Panc1 (cell line): ENCODE data around the gene KIAA0586.

Source experiments
- CTCF ChIP-seq: fragments of 450-650 bp; IDR thresholded peaks from 2 replicates; pipeline ENCODE4 v1.5.1; 2017; ENCODE audit warnings: mild to moderate bottlenecking
- POLR2AphosphoS5 ChIP-seq: IDR thresholded peaks from 2 replicates; pipeline ENCODE4 v1.6.1; 2012; ENCODE audit warnings: mild to moderate bottlenecking, low read depth, low read length, moderate library complexity
- SIN3A ChIP-seq: IDR thresholded peaks from 2 replicates; pipeline ENCODE4 v1.6.1; 2012; ENCODE audit warnings: low read depth, mild to moderate bottlenecking, low read length, moderate library complexity, borderline replicate concordance; ENCODE audit not compliant: insufficient read depth
- TCF7L2 ChIP-seq: IDR thresholded peaks from 2 replicates; pipeline ENCODE4 v1.6.1; 2011; ENCODE audit warnings: mild to moderate bottlenecking, low read depth, low read length, inconsistent platforms
- TF ChIP-seq, protein P1 (sequence below), 2 experiments: IDR thresholded peaks; 2 replicates each; pipeline ENCODE4 v1.6.1; 2011 to 2012; ENCODE audit warnings: low read depth in 2 of 2, control low read depth in 1 of 2, low read length in 1 of 2, mild to moderate bottlenecking in 1 of 2, moderate library complexity in 1 of 2; ENCODE audit not compliant: insufficient read depth in 1 of 2

- TF ChIP-seq CTCF, result no peak
- TF ChIP-seq, protein P1, sequence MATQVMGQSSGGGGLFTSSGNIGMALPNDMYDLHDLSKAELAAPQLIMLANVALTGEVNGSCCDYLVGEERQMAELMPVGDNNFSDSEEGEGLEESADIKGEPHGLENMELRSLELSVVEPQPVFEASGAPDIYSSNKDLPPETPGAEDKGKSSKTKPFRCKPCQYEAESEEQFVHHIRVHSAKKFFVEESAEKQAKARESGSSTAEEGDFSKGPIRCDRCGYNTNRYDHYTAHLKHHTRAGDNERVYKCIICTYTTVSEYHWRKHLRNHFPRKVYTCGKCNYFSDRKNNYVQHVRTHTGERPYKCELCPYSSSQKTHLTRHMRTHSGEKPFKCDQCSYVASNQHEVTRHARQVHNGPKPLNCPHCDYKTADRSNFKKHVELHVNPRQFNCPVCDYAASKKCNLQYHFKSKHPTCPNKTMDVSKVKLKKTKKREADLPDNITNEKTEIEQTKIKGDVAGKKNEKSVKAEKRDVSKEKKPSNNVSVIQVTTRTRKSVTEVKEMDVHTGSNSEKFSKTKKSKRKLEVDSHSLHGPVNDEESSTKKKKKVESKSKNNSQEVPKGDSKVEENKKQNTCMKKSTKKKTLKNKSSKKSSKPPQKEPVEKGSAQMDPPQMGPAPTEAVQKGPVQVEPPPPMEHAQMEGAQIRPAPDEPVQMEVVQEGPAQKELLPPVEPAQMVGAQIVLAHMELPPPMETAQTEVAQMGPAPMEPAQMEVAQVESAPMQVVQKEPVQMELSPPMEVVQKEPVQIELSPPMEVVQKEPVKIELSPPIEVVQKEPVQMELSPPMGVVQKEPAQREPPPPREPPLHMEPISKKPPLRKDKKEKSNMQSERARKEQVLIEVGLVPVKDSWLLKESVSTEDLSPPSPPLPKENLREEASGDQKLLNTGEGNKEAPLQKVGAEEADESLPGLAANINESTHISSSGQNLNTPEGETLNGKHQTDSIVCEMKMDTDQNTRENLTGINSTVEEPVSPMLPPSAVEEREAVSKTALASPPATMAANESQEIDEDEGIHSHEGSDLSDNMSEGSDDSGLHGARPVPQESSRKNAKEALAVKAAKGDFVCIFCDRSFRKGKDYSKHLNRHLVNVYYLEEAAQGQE (IDR thresholded peaks at IDR 0.05; ENCODE audit: insufficient read depth in 1 of 2, low read depth in 2 of 2, low read length in 1 of 2), result no peak
- no peak for TF ChIP-seq POLR2AphosphoS5
- TF ChIP-seq SIN3A, result no peak
- TF ChIP-seq TCF7L2, result no peak
These were observed 144.4 kb downstream of the KIAA0586 start for GRCh38 chr14:58571769-58572472.
